ENCODE data around the gene ZNF43.

- TF ChIP-seq, protein P1, sequence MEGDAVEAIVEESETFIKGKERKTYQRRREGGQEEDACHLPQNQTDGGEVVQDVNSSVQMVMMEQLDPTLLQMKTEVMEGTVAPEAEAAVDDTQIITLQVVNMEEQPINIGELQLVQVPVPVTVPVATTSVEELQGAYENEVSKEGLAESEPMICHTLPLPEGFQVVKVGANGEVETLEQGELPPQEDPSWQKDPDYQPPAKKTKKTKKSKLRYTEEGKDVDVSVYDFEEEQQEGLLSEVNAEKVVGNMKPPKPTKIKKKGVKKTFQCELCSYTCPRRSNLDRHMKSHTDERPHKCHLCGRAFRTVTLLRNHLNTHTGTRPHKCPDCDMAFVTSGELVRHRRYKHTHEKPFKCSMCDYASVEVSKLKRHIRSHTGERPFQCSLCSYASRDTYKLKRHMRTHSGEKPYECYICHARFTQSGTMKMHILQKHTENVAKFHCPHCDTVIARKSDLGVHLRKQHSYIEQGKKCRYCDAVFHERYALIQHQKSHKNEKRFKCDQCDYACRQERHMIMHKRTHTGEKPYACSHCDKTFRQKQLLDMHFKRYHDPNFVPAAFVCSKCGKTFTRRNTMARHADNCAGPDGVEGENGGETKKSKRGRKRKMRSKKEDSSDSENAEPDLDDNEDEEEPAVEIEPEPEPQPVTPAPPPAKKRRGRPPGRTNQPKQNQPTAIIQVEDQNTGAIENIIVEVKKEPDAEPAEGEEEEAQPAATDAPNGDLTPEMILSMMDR (IDR thresholded peaks at IDR 0.05; ENCODE audit: insufficient read depth, low read length) = no peak
- TF ChIP-seq GABPA (IDR thresholded peaks at IDR 0.05; ENCODE audit: low read depth) (no peak), POLR2AphosphoS5 (IDR thresholded peaks at IDR 0.05; ENCODE audit: low read depth) (no peak)
Measured at GRCh38 chr19:21758296-21758695, 77.7 kb downstream of the ZNF43 start.

Data from HL-60 (cell line).